SK-N-MC (cell line): ENCODE measurements around the gene NUPR1.

Experiments
- EZH2 ChIP-seq: fragments of 200-600 bp; sonication (generic); IDR thresholded peaks from one replicate; pipeline ENCODE4 v1.6.1; 2017; ENCODE audit warnings: antibody characterized with exemption
- FOXP2 ChIP-seq: optimal IDR thresholded peaks from 2 replicates; pipeline ENCODE3; 2011; ENCODE audit warnings: mild to moderate bottlenecking, moderate library complexity; ENCODE audit not compliant: insufficient read depth; ENCODE audit errors: extremely low read length, control extremely low read depth
- POLR2AphosphoS5 ChIP-seq: IDR thresholded peaks from 2 replicates; pipeline ENCODE4 v1.6.1; 2012; ENCODE audit warnings: mild to moderate bottlenecking, low read depth, low read length, borderline replicate concordance

DNA sequence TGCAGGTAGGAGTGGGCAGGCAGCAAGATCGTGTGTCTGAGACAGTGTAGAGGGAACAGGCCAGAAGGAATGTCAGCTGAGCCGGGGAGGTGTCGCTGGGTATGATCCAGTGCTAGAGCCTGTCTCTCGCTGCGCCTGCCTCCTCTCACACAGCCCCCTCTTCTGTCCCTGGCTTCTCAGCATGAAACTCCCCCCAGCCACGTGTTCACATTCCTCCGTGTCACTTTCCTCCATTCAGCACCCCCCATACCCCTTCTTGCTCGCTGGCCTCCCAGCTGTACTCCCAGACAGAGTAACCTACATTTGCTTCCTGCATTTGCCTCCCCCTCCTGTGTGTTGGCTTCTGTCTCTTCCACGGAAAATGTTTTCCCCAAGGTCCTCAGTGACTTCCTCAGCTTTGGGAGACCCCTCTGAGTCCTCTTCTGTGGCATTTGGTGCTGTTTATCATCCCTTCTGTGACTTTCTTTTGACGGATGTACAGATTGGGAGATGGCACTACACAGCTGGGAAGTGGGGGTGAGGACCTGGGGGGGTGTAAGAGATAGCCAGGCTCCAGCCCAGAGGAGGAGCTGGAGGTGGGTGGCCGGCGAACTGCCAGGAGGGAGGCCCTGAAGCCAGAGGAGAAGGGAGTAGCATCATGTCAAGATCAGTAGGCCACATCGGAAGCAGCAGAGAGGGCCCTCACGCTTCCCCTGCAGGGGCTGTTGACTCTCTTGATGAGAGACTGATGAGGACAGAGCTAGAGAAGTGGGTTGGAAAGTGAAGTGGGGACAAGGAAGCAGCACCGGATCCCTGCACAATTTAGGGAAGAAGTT lies 34.1 kb upstream of the NUPR1 start:
- TF ChIP-seq EZH2 (no peak), POLR2AphosphoS5 (no peak), FOXP2 (no peak)
